H1 (cell line): ENCODE measurements around the gene UBE3B. TPM values are rescaled to one million over a fixed set of nuclear protein-coding genes. Genes with fewer than 3 reads are reported as not detected.

Experiments used
- CTCF ChIA-PET: fragments of 300-600 bp; sonication (Branson Sonifier 250); formaldehyde crosslinking; loops from one replicate; lab custom pipeline; 2021; ENCODE audit not compliant: partially characterized antibody; lab: Charles Lee
- POLR2A ChIA-PET: fragments of 300-600 bp; sonication (Branson Sonifier 250); formaldehyde crosslinking; loops from one replicate; lab custom pipeline; 2021; ENCODE audit warnings: inconsistent platforms; ENCODE audit not compliant: partially characterized antibody; lab: Charles Lee
- DNase-seq, 2 experiments: peaks; one replicate each; pipeline versions ENCODE4 v3.0.0 to v3.0.0-alpha.2; 2010 to 2022; ENCODE audit warnings: low spot score in 2 of 2, low read depth in 1 of 2, mixed read lengths in 1 of 2
- FAIRE-seq: peaks from 2 replicates; lab custom pipeline; 2011; peaks lifted over from hg19 to GRCh38; lab: Jason Lieb, UNC
- H2AFZ ChIP-seq: 2 replicates; pipeline ENCODE4 v1.8.1; 2012; ENCODE audit warnings: low read length, inconsistent platforms
- H2AK5ac ChIP-seq: 2 replicates; pipeline ENCODE4 v1.6.1; 2013; ENCODE audit warnings: low read depth, low read length
- H2BK120ac ChIP-seq: replicated peaks from 2 replicates; pipeline ENCODE3; 2013; ENCODE audit warnings: low read depth, low read length, inconsistent platforms
- H2BK12ac ChIP-seq: 2 replicates; pipeline ENCODE4 v1.6.1; 2013; ENCODE audit warnings: low read depth, low read length
- H2BK15ac ChIP-seq: 2 replicates; pipeline ENCODE4 v1.6.1; 2013; ENCODE audit warnings: low read length
- H2BK20ac ChIP-seq: 2 replicates; pipeline ENCODE4 v1.6.1; 2013; ENCODE audit warnings: low read length
- H2BK5ac ChIP-seq: 2 replicates; pipeline ENCODE4 v1.6.1; 2013; ENCODE audit warnings: low read depth, low read length
- H3K14ac ChIP-seq: 2 replicates; pipeline ENCODE4 v1.6.1; 2013; ENCODE audit warnings: inconsistent platforms; ENCODE audit not compliant: insufficient read length
- H3K18ac ChIP-seq: 2 replicates; pipeline ENCODE4 v1.6.1; 2013; ENCODE audit warnings: low read length; ENCODE audit errors: extremely low read depth
- H3K23ac ChIP-seq: 2 replicates; pipeline ENCODE4 v1.6.1; 2013; ENCODE audit warnings: inconsistent platforms; ENCODE audit not compliant: insufficient read length
- H3K23me2 ChIP-seq: 2 replicates; pipeline ENCODE4 v1.6.1; 2013; ENCODE audit warnings: low read depth, low read length
- H3K27ac ChIP-seq: 2 replicates; pipeline ENCODE4 v1.6.1; 2011; ENCODE audit warnings: low read depth, low read length, inconsistent platforms
- H3K27me3 ChIP-seq, 4 experiments: replicated peaks in 1 of 4; 1 replicate in 1 of 4; 2 replicates in 3 of 4; pipeline versions ENCODE4 v1.6.1 to v1.8.1; 2011 to 2013; ENCODE audit warnings: low read length in 3 of 4, mild to moderate bottlenecking in 3 of 4, inconsistent platforms in 2 of 4, mixed read lengths in 2 of 4, moderate library complexity in 1 of 4; ENCODE audit not compliant: control insufficient read depth in 3 of 4, insufficient read depth in 3 of 4; ENCODE audit errors: extremely low read depth in 1 of 4
- H3K36me3 ChIP-seq, 4 experiments: 2 replicates each; pipeline versions ENCODE4 v1.6.1 to v1.8.1; 2011 to 2013; ENCODE audit warnings: mild to moderate bottlenecking in 4 of 4, low read length in 3 of 4, moderate library complexity in 2 of 4, control low read depth in 1 of 4, inconsistent platforms in 1 of 4; ENCODE audit not compliant: insufficient read depth in 4 of 4, control insufficient read depth in 2 of 4
- H3K4ac ChIP-seq: replicated peaks from 2 replicates; pipeline ENCODE3; 2013; ENCODE audit warnings: low read length, low read depth, mixed read lengths, inconsistent platforms; ENCODE audit not compliant: insufficient read length
- H3K4me1 ChIP-seq, 4 experiments: replicated peaks in 1 of 4; 1 replicate in 1 of 4; 2 replicates in 3 of 4; pipeline versions ENCODE4 v1.6.1 to v1.8.1; 2011 to 2013; ENCODE audit warnings: low read length in 3 of 4, inconsistent platforms in 2 of 4, mixed read lengths in 1 of 4; ENCODE audit not compliant: insufficient read depth in 4 of 4, control insufficient read depth in 3 of 4
- H3K4me2 ChIP-seq, 2 experiments: 2 replicates each; pipeline versions ENCODE4 v1.6.1 to v1.8.1; 2011 to 2013; ENCODE audit warnings: low read depth in 2 of 2, low read length in 2 of 2, control low read depth in 1 of 2, inconsistent platforms in 1 of 2, mild to moderate bottlenecking in 1 of 2; ENCODE audit not compliant: insufficient read depth in 1 of 2
- H3K4me3 ChIP-seq, 4 experiments: fragments of 200-600, 300-600 bp in 1 of 4; sonication (generic), shearing (Covaris generic), sonication (Bioruptor Twin) in 1 of 4; 2 replicates each; pipeline versions ENCODE4 v1.5.1 to v1.8.1; 2011 to 2016; ENCODE audit warnings: low read length in 4 of 4, low read depth in 3 of 4, control low read depth in 2 of 4, inconsistent platforms in 2 of 4, mild to moderate bottlenecking in 2 of 4, mixed read lengths in 1 of 4, moderate library complexity in 1 of 4; ENCODE audit not compliant: insufficient read depth in 2 of 4; ENCODE audit errors: extremely low read depth in 1 of 4
- H3K56ac ChIP-seq: replicated peaks from 2 replicates; pipeline ENCODE3; 2013; ENCODE audit warnings: low read depth, mild to moderate bottlenecking, mixed read lengths, low read length, inconsistent platforms; ENCODE audit not compliant: insufficient read length
- H3K79me1 ChIP-seq: 2 replicates; pipeline ENCODE4 v1.6.1; 2013; ENCODE audit warnings: low read depth, low read length, control low read depth
- H3K79me2 ChIP-seq, 2 experiments: 2 replicates each; pipeline versions ENCODE4 v1.6.1 to v1.8.1; 2012 to 2013; ENCODE audit warnings: low read length in 2 of 2, mild to moderate bottlenecking in 2 of 2, inconsistent platforms in 1 of 2; ENCODE audit not compliant: insufficient read depth in 2 of 2, control insufficient read depth in 1 of 2
- H3K9ac ChIP-seq, 4 experiments: replicated peaks in 1 of 4; 1 replicate in 1 of 4; 2 replicates in 3 of 4; pipeline versions ENCODE4 v1.6.1 to v1.8.1; 2011 to 2013; ENCODE audit warnings: low read depth in 3 of 4, low read length in 3 of 4, control low read depth in 2 of 4, mild to moderate bottlenecking in 2 of 4, moderate library complexity in 2 of 4, inconsistent platforms in 1 of 4; ENCODE audit errors: extremely low read depth in 1 of 4
- H3K9me3 ChIP-seq, 2 experiments: 2 replicates each; pipeline versions ENCODE4 v1.6.1 to v1.8.1; 2012 to 2013; ENCODE audit warnings: mild to moderate bottlenecking in 2 of 2, moderate library complexity in 2 of 2, control low read depth in 1 of 2, inconsistent platforms in 1 of 2, low read depth in 1 of 2, low read length in 1 of 2, mixed read lengths in 1 of 2; ENCODE audit not compliant: insufficient read depth in 2 of 2
- H4K20me1 ChIP-seq, 2 experiments: replicated peaks in 1 of 2; 2 replicates each; pipeline versions ENCODE3 to v1.8.1; 2011 to 2013; ENCODE audit warnings: inconsistent platforms in 2 of 2, low read length in 2 of 2, mild to moderate bottlenecking in 1 of 2; ENCODE audit not compliant: insufficient read depth in 2 of 2, control insufficient read depth in 1 of 2
- H4K5ac ChIP-seq: 2 replicates; pipeline ENCODE4 v1.6.1; 2013; ENCODE audit warnings: low read length, low read depth, mixed read lengths, inconsistent platforms; ENCODE audit not compliant: insufficient read length
- H4K8ac ChIP-seq: 2 replicates; pipeline ENCODE4 v1.8.0; 2013; ENCODE audit warnings: mild to moderate bottlenecking, moderate library complexity, low read length, inconsistent platforms; ENCODE audit not compliant: insufficient read depth; ENCODE audit errors: extremely low read depth
- H4K91ac ChIP-seq: replicated peaks from 2 replicates; pipeline ENCODE3; 2013; ENCODE audit warnings: low read length, mixed read lengths, inconsistent platforms; ENCODE audit not compliant: insufficient read length
- ASH2L ChIP-seq: fragments of 200-600, 300-600 bp; sonication (generic); IDR thresholded peaks from one replicate; pipeline ENCODE4 v1.7.1; 2017; ENCODE audit warnings: low read length
- CHD1 ChIP-seq: IDR thresholded peaks from 2 replicates; pipeline ENCODE4 v1.6.1; 2012; ENCODE audit warnings: low read depth, low read length, improper control_type of control experiment
- KDM4A ChIP-seq: IDR thresholded peaks from one replicate; pipeline ENCODE4 v1.7.1; 2012; ENCODE audit warnings: low read depth, mild to moderate bottlenecking, moderate library complexity, low read length, inconsistent platforms; ENCODE audit not compliant: severe bottlenecking
- MAFK ChIP-seq: IDR thresholded peaks from 2 replicates; pipeline ENCODE4 v1.6.1; 2012; ENCODE audit warnings: low read depth, mild to moderate bottlenecking, improper control_type of control experiment, low read length
- NRF1 ChIP-seq: IDR thresholded peaks from 2 replicates; pipeline ENCODE4 v1.6.1; 2011; ENCODE audit warnings: mild to moderate bottlenecking, low read depth, low read length, improper control_type of control experiment
- POLR2A ChIP-seq, 2 experiments: IDR thresholded peaks; 1 replicate in 1 of 2; 2 replicates in 1 of 2; pipeline ENCODE4 v1.6.1; 2011; ENCODE audit warnings: low read depth in 2 of 2, low read length in 2 of 2, mild to moderate bottlenecking in 2 of 2; ENCODE audit errors: control extremely low read depth in 1 of 2
- SP2 ChIP-seq: IDR thresholded peaks from 2 replicates; pipeline ENCODE4 v1.6.1; 2012; ENCODE audit warnings: mild to moderate bottlenecking, low read length, inconsistent platforms
- ZNF274 ChIP-seq: IDR thresholded peaks from 2 replicates; pipeline ENCODE4 v1.7.0; 2012; ENCODE audit warnings: low read length, borderline replicate concordance; ENCODE audit errors: extremely low read depth
- WGBS, 2 experiments: shearing (Covaris generic) in 1 of 2; methylation state at CpG; one replicate each; pipeline versions ENCODE4 v1.1.6 to v1.1.7; 2013 to 2015; ENCODE audit warnings: low lambda C conversion rate in 2 of 2, mixed read lengths in 2 of 2, inconsistent platforms in 1 of 2, low coverage in 1 of 2, missing lambda C conversion rate in 1 of 2; ENCODE audit not compliant: insufficient replicate concordance in 2 of 2, insufficient coverage in 1 of 2, insufficient read length in 1 of 2; ENCODE audit errors: extremely low coverage in 1 of 2, missing lambda C conversion rate in 1 of 2; 5-methylcytosine and 5-hydroxymethylcytosine counted together
- polyA plus RNA-seq, 7 experiments: library from polyadenylated mRNA; depleted of rRNA in 3 of 7; stranded (reverse) in 5 of 7; unstranded in 2 of 7; fragments of >200 nt in 5 of 7; fragments of 200-250 nt in 2 of 7; gene quantifications; 1 replicate in 5 of 7; 2 replicates in 1 of 7; 4 replicates in 1 of 7; pipeline versions ENCODE4 v1.2.1 to v1.2.3, GENCODE V29; 2011 to 2013; ENCODE audit warnings: missing spikeins in 2 of 7, mixed read lengths in 2 of 7
- total RNA-seq: library from RNA; stranded (reverse); fragmentation: NEBNext Ultra II Directional; extraction: Animal tissue kit (Norgen Biotek cat#: 25700); gene quantifications from 2 replicates; pipeline ENCODE4 v1.2.1, GENCODE V29; 2021
- TF ChIP-seq, protein P1 (sequence below), 3 experiments: IDR thresholded peaks; 1 replicate in 2 of 3; 2 replicates in 1 of 3; pipeline versions ENCODE4 v1.5.1 to v1.6.1; 2011; ENCODE audit warnings: low read length in 3 of 3, mild to moderate bottlenecking in 3 of 3, inconsistent platforms in 2 of 3, low read depth in 1 of 3, moderate library complexity in 1 of 3; ENCODE audit not compliant: insufficient read depth in 1 of 3; ENCODE audit errors: control extremely low read depth in 1 of 3
- TF ChIP-seq, protein P2 (sequence below): IDR thresholded peaks from 2 replicates; pipeline ENCODE4 v1.6.1; 2012; ENCODE audit warnings: low read length, inconsistent platforms

The UBE3B gene
- total and polyA plus RNA-seq, 2 of the 8 experiments (the other 6 are each of a cell fraction or from before 2014, with no cell fraction given), result 14.0 to 21.1 TPM

DNA sequence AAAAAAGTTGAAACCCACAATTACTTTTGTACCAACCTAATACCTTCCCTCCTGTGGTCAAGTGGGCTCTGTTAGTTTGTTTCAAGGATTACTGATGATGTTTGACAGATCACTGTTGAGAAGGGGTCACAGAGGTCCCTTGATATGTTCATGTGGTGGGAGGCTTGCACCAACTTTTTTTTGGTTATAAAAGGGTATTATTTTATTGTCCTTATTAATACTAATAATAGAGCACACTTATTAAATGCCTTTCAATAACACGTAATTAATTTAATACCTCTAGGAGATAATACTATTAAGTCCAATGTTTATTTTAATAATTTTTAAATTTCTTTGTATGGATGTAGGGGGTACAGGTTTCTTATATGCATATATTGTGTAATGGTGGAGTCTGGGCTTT lies 4.4 kb downstream of the UBE3B start:
- no peak overlapping the region for H3K56ac ChIP-seq
- H3K23ac ChIP-seq, result no peak overlapping the region
- peaks cover 0 to 2% of the 10 kb centered on the region in 2 experiments for H4K20me1 ChIP-seq
- peaks cover 5 to 17% of the 10 kb centered on the region in 2 experiments for H3K79me2 ChIP-seq
- no peak overlapping the region for H3K4ac ChIP-seq
- H3K18ac ChIP-seq, result no peak overlapping the region
- no peak overlapping the region for H3K4me3 ChIP-seq
- H3K36me3 ChIP-seq, result peaks cover 2 to 29% (median 20%) of the 10 kb centered on the region in 4 experiments; a peak in 6 of 8 replicates
- no peaks in the 10 kb centered on the region; the same call in 1 of the 2 replicates for H3K79me1 ChIP-seq
- no peak overlapping the region for H4K91ac ChIP-seq
- DNase-seq, result no peak
- no peak overlapping the region for H2BK5ac ChIP-seq
- CTCF ChIA-PET, result interaction anchor here (0.9 kb wide), 2 partner anchors 48 to 54 kb away, joined by 3 to 4 read pairs; no protein-coding TSS in a partner anchor
- H2BK20ac ChIP-seq, result no peak overlapping the region
- H2AK5ac ChIP-seq, result no peak overlapping the region
- H3K9ac ChIP-seq, result no peak overlapping the region
- H2AFZ ChIP-seq, result no peak overlapping the region
- FAIRE-seq, result no peak
- peaks cover 2% of the 10 kb centered on the region; the same call in 1 of the 2 replicates for H3K23me2 ChIP-seq
- POLR2A ChIA-PET, result no interaction called here
- H4K8ac ChIP-seq, result no peak overlapping the region
- H4K5ac ChIP-seq, result no peak overlapping the region
- peaks cover 0 to 4% (median 0%) of the 10 kb centered on the region in 4 experiments; a peak in 2 of 7 replicates for H3K4me1 ChIP-seq
- no peaks in the 10 kb centered on the region for H3K27me3 ChIP-seq
- no peak overlapping the region for H2BK15ac ChIP-seq
- WGBS, 2 experiments, result 93% methylated on average over 1 of the region's 1 CpG; no CpG with 5 or more reads in 1 of the 2 experiments
- no peak overlapping the region for H3K4me2 ChIP-seq
- no peak overlapping the region for H2BK120ac ChIP-seq
- no peaks in the 10 kb centered on the region for H3K9me3 ChIP-seq
- no peak overlapping the region for H2BK12ac ChIP-seq
- H3K14ac ChIP-seq, result no peak overlapping the region
- H3K27ac ChIP-seq, result no peak overlapping the region
- TF ChIP-seq, protein P1, sequence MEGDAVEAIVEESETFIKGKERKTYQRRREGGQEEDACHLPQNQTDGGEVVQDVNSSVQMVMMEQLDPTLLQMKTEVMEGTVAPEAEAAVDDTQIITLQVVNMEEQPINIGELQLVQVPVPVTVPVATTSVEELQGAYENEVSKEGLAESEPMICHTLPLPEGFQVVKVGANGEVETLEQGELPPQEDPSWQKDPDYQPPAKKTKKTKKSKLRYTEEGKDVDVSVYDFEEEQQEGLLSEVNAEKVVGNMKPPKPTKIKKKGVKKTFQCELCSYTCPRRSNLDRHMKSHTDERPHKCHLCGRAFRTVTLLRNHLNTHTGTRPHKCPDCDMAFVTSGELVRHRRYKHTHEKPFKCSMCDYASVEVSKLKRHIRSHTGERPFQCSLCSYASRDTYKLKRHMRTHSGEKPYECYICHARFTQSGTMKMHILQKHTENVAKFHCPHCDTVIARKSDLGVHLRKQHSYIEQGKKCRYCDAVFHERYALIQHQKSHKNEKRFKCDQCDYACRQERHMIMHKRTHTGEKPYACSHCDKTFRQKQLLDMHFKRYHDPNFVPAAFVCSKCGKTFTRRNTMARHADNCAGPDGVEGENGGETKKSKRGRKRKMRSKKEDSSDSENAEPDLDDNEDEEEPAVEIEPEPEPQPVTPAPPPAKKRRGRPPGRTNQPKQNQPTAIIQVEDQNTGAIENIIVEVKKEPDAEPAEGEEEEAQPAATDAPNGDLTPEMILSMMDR (IDR thresholded peaks at IDR 0.05; ENCODE audit: control extremely low read depth in 1 of 3, insufficient read depth in 1 of 3, low read depth in 1 of 3, low read length in 3 of 3), result no peak
- TF ChIP-seq KDM4A (no peak), SP2 (no peak), ZNF274 (no peak), CHD1 (no peak), NRF1 (no peak), ASH2L (no peak), POLR2A (IDR thresholded peaks at IDR 0.05; ENCODE audit: control extremely low read depth in 1 of 2, low read depth in 2 of 2, low read length in 2 of 2) (no peak), MAFK (no peak)
- TF ChIP-seq, protein P2, sequence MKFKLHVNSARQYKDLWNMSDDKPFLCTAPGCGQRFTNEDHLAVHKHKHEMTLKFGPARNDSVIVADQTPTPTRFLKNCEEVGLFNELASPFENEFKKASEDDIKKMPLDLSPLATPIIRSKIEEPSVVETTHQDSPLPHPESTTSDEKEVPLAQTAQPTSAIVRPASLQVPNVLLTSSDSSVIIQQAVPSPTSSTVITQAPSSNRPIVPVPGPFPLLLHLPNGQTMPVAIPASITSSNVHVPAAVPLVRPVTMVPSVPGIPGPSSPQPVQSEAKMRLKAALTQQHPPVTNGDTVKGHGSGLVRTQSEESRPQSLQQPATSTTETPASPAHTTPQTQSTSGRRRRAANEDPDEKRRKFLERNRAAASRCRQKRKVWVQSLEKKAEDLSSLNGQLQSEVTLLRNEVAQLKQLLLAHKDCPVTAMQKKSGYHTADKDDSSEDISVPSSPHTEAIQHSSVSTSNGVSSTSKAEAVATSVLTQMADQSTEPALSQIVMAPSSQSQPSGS, result no peak
